ENCODE data around the gene KRT3.

KRT3 gene

DNA sequence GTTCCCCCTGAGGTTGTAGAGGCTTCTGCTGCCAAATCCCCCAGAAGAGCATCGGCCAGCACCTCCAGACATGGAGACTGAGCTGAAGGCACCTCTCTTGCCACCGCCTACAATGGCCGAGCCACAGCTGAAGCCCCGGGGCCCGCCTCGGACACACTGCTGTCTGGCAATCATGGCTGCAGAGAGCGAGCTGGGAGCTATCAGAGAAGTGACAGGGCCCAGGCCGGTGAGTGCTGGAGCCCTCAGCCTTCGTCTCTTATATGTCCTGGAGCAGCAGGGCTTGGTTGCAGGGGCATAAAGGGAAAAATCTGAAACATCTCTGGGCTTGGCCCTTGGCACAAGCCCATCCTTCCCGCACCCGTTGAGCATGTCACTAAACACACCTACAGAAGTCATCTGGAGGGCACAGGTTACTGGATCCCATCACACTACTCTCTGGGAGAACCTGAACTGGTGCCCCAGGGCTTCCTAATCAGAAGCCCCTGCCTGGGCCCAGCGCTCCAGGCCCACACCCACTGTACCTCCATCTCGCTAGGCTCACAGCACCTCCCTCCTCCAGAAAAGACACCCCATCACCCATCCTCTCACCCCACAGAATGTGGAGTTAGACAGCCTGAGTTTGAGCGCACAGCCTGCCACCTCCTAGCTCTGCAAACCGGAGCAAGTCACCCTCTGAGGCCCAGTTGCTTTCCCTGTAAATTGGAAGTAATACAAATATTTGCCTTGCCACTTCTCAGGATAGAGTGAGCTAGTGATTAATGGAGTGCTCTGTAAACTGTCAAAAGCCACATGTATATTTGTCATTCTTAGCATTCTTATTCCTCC lies 18.2 kb upstream of the KRT3 start, which contains the start of gene KRT4:
KRT4 (minus strand) TSS at position 232 of the 825 bp plus-strand sequence; CDS start at position 174, 58 bp downstream.
- no peak for DNase-seq (ENCODE audit: low read depth in 2 of 2)

DNA sequence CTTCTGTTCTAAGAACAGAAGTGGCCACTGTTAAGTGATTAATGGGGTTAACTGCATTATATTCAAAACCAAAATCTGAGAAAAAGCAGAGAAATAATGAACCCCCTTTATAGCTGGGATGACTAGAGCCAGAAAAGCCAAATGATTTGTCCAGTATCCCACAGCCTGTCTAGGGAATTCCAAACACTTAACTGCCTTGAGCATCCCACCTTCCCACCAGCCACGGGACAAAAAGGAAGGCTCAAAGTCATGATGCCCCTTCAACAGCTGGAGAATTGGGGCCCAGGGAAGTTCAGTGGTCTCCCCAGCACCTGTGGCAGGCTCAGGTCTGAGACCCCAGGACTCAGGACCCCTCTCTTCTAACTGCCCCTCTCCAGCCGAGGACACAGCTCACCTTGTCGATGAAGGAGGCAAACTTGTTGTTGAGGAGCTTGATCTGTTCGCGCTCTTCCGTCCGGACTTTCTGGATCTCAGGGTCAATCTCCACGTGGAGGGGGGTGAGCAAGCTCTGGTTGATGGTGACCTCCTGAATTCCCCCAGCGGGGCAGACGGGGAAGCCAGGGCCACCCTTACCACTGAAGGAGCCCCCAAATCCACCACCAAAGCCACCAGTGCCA lies 17.4 kb upstream of the KRT3 start:
- no peak for DNase-seq (ENCODE audit: low read depth in 2 of 2)

DNA sequence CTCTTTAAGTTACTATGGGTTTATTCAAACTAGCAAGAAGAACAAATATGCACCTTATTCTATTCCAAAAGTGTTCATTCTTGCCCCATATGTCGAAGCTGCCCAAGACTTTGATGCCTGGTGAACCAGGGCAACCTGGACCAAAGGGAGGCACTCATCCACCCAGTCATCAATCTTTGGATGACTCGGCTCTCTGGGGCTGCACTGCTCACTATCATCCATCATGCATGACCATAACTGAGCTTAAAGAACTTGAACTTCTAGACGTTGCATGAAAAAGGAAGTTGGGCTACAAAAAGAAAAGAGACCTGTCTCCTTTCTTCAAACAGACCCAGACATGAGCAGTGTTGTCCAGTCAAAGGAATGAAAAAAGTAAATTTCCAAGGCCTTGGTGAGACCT lies 16.8 kb upstream of the KRT3 start:
- DNase-seq (ENCODE audit: low read depth in 2 of 2) = no peak

DNA sequence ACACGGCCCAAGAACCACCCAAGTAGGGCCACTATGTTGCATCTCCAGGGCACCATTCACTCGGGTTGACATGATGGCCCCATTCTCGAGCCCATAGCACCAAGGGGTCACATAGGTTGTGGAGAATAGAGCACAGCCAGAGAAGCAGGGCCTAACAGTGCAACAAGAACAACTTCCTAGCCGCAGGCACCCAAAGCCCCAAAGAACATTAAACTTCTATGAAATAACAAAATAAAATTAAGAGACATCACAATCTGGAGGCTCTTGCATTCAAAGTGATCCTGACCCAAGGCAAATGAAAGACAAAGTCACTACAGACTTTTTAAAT lies 16.1 kb upstream of the KRT3 start:
- DNase-seq (ENCODE audit: low read depth in 2 of 2) = no peak

DNA sequence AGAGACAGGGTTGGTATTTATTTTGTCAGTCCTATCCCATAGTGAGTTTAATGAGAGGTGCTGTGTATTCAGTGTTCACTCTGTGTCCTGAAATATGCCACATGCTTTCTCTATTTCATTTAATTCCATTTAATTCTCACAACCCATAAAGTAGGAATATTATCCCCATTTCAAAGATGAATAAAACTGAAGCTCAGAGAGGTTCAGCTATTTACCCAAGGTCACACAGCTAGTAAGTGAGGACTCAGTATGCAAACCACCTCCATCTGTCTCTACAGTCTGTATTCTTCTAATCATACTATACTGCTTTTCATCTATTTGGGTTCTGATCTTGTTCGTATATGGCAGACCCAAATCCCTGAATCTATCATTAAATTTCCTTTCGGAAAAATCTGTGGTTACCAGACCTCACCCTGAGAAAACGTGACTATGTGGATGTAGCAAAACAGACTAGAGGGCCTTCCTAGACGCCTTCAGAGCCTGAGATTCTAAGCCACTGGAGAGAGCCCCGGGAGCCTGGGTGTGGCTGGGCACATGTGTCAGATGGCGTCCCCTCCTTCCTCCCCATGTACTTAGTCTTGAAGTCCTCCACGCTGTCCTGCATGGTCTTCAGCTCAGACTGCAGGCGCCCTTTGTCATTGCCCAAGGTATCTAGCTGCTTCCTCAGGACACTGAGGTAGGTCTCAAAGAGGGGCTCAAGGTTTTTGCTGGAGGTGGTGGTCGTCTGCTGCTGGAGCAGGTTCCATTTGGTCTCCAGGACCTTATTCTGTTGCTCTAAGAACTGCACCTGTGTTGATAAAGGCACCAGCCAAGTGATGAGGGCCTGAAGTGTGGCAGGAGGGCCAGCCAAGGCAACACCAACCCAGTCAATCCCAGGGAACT lies 15.5 kb upstream of the KRT3 start:
- no peak for DNase-seq (ENCODE audit: low read depth in 2 of 2)

DNA sequence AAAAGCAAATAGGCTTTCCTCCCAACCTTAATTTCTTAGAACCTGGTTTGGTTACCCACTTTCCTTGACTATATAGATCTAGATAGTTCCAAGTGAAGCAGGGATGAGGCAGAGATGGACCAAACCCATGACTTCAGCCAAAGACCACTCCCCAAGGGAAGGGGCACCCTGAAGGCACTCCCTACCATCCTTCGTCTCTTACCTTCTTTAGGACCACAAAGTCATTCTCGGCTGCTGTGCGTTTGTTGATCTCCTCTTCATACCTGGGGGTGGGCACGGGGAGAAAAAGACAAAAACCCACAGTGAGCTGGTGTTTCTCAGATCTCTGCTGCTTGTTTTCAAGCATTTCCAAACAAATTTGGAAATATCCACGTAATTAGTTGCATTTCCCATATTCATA lies 14.6 kb upstream of the KRT3 start:
- no peak for DNase-seq (ENCODE audit: low read depth in 2 of 2)

DNA sequence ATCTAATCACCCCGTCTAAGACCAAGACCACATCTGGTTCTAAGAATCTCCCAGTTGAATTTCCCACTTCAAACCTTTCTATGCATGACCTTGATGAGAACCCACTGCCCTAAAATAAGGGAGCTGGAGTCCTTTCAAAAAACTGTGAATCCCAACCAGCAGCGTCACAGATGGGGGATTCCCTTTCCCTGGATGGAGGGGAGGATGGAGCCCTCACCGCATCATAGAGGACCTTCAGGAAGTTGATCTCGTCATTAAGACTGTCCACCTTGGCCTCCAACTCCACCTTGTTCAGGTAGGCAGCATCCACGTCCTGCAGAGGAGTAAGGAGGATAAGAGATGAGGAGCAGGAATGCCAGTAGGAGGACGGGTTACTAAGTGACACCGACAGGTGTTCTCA lies 13.2 kb upstream of the KRT3 start:
- DNase-seq (ENCODE audit: low read depth in 2 of 2) = no peak

DNA sequence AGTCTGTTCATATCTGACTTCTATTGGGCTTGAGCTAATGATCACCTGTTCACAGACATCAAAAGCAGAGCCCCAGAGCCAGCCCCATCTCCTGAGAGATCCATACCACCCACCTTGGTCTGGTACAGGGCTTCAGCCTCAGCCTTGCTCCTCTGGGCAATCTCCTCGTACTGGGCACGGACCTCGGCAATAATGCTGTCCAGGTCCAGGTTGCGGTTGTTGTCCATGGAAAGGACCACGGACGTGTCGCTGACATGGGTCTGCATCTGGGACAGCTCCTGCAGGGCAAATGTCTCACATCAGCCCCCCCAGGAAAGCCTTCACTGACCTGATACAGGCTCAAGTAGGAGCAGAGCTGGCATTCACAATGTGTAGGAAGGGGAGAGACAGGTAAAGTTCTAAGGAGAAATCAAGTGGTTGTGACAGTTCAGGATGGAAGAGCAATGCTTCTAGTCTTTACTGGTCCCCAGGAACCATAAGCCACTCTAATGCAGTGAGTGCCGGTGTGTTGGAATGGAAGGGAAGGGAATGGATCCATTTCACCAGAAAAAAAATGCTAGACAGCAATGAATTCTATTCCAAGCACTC lies 12.8 kb upstream of the KRT3 start:
- DNase-seq (ENCODE audit: low read depth in 2 of 2) = no peak

DNA sequence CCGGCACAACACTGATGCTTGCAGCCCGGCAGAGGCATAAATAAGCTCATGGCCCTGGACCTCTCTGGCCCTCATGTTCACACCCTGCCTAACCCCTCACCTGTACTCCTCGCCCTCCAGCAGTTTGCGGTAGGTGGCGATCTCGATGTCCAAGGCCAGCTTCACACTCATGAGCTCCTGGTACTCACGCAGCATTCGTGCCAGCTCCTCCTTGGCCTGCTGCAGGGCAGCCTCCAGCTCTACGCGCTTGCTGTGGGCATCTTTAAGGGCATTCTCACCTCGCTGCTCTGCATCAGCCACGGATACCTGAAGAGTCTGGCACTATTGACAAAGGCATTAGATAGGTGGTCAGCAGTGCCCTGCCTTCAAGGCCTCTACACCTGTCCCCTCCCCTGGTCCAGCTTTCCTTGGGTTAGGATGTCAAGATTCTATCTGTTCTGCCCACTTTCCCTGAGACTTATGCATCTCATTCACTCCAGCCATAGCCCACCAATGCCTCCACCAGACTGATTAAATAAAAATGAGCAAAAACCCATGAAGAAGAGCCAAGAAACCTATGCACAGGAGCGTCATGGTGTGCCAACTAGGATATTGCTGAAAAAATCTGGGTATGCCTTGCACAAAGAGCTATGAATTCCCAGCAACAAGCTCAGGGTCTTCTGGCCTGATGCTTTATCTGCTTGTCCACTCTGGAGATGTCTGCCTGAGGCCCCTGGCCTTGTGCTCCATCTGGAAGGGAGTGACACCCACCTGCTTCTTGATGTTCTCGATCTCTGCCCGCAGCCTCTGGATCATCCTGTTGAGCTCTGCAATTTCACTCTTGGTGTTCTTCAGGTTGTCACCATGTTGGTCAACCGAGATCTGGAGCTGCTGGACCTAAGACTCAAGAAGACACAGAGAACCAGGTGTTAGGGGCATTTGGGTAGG lies 11.9 kb upstream of the KRT3 start:
- DNase-seq (ENCODE audit: low read depth in 2 of 2) = no peak

DNA sequence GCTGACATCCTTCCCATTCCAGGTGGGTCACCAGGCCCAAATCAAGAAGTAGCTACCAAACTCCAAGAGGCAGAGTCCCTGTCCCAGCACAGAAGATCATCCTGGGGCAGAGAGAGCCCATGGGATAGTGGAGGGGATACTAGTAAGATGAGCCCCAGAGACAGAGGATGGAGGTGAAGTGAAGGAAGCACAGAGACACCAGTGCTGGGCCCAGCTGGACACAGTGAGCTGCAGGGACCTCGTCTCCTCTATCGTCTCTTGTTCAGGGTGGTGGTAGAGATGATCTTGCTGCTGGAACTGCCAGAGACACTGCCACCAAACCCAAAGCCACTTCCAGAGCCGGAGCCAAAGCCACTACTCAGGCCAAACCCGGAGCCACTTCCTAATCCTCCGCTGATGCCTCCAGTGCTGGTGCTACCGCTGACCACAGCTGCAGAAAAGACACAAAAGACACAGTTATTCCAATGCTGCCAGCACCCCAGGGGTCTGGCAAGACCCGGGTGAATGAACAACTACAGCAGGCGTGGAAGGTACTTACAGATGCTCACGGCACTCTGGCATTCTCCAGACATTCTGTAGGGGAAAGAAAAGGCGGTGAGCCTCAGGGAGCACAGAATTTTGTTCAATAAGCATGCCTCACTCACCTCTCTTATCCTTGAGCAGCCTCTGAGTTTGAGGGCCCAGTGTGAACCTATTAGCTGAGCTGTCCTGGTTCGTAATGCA lies 11.1 kb upstream of the KRT3 start:
- DNase-seq (ENCODE audit: low read depth in 2 of 2) = no peak

DNA sequence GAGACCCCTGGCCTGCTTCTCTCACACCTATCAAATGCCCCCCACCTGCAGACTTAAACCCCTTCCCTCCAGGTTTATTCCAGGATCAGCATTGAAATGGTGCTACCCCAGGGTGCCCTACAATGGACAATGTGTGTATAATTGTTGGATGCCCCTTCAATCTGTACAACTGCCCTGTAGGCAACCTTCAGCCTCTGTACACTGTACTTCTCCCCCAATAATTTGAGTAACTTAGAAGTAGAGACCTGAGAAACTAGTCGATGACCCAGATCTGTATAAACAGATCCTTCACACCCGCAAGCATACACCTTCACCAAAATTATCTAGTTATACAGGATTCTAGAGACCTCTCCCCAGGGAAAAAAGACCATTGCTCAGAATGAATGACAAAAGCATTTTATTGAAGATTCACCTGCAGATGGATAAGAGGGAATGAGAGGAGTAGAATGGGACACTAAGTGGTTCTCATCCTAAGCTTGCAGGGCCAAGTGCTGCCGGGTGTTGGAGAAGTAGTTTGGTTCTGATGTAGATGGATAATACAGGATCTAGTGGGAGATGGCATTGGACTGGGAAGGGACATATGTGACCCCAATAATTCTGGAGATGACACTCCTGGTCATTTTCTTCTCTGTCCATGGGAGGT lies 10.4 kb upstream of the KRT3 start:
- DNase-seq (ENCODE audit: low read depth in 2 of 2) = no peak

DNA sequence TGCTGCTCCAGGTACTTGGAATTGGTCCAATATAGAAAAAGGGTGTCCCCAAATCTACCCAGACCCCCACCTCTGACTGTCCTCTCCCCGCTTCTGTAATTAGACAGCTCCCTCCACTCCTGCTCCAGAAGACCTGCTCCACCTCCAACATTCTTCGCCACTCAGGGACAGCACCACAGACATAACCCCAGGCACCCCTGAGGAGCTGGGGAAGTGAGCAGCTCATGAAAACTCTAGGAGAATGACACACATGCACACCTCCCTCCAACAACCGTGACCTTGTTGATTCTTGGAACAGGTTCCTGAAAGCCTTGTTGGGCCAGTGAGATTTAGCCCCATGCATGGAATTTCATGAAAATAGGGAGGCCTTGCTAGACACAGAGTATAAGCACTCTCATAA lies 9.8 kb upstream of the KRT3 start:
- no peak for DNase-seq (ENCODE audit: low read depth in 2 of 2)

DNA sequence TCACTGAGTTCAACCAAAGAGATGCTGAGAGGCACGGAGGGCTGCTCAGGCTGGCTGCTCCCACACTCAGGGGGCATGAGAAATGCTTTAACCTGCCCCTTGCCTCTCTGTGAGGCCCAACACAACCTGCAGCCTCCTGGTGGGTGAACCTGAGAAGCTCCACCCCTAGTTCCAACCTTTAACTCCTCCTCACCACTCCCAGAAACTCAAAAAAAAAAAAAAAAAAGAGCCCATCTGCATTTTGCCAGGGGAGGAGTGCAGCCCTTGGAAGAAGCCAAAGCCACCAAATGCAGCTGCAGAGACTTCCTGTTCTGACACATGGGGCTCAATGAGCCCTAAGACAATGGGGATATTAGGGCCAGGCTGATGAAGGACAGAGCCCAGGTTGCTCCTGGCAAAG lies 9.1 kb upstream of the KRT3 start:
- DNase-seq (ENCODE audit: low read depth in 2 of 2) = no peak

DNA sequence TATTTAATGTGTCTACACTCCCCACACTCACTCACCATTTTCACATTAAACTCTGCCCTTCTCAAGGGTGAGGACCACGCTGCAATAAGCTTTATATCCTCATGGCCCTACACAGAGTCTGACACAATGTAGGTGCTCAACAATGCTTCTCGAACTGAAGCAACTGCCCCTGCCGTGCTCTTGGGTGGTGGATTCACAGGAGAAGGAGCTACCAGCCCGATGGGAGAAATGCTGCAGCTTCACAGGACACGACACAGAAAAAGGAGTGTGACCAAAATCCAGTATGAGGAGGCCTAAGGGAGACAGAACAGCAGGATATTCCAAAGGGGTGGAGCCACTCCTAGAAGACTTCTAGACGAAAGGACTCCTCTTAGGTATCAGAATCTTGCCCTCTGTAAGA lies 6.5 kb upstream of the KRT3 start:
- no peak for DNase-seq (ENCODE audit: low read depth in 2 of 2)

DNA sequence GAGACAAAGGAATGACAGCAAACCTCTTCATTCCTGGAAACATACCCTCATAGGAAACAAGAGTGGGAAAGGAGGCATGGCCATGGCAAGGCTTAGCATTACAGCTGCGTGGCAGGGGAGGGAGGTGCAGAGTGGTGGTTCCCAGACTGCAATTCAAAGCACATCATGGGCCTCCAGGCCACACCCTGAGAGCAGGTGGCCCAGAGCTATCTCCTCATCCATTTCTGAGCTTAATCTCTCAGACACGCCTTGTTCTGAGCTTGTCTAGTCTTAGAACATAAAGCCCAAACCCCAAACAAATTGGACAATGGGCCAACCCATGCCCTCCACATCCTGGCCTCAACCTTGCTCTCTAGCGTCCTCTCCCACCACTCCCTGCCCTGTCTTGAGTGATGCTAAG lies 5.9 kb upstream of the KRT3 start:
- DNase-seq (ENCODE audit: low read depth in 2 of 2) = no peak

DNA sequence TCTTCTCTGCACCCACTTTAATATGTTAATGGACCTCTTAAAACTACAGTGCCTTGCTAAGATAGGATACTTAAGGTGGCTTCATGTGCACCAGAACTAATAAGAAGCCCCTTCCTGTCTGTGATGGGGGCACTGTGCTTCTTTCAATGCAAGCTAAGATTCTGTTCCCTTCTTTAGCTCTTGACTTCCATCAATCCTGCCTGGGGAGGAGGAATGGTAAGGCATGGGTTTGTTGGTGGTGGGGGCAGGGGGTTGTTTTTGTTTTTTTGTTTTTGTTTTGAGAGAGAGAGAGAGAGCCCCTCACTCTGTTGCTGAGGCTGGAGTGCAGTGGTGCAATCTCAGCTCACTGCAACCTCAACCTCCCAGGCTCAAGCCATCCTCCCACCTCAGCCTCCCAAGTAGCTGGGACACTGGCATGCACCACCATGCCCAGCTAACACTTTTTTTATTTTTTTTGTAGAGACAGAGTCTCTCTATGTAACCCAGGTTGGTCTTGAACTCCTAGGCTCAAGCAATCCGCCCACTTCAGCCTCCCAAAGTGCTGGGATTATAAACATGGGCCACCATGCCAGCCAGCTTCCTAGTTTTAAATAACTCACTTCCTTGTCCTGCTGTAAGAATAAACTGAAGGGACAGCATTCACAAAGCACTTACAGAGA lies 4.5 kb upstream of the KRT3 start:
- no peak for DNase-seq (ENCODE audit: low read depth in 2 of 2)

DNA sequence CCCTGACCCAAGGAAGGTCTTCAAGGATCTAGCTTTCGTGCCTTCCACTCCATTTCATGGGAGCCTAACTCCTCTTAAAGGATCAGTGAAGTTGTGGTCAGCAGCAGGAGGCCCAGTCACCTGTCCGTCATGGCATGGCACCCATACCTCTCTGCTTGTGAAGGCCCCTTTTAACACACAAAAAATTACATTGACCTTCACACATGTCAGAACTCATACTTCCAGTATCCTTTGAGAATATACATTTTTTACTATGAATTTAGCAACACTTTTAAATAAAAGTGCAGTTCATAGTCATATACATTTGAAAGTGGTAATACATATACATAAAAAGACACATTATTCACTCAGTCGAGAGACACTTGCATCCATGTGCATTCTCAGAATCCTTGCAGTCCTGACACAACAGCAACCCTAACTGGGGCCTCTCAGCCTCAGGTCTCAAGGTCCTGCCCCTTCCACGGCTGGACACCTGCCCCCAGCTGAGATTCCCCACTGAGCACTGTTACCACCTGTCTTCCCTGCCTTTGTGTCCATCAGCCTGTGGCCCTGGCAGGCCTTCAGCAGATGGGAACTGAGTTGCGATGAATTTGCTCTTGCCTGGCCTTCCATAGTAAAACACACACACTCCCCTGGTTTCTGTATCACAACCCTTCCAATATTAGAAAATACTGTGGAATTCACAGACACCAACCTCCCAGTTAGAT lies 3.7 kb upstream of the KRT3 start:
- no peak for DNase-seq (ENCODE audit: low read depth in 2 of 2)

DNA sequence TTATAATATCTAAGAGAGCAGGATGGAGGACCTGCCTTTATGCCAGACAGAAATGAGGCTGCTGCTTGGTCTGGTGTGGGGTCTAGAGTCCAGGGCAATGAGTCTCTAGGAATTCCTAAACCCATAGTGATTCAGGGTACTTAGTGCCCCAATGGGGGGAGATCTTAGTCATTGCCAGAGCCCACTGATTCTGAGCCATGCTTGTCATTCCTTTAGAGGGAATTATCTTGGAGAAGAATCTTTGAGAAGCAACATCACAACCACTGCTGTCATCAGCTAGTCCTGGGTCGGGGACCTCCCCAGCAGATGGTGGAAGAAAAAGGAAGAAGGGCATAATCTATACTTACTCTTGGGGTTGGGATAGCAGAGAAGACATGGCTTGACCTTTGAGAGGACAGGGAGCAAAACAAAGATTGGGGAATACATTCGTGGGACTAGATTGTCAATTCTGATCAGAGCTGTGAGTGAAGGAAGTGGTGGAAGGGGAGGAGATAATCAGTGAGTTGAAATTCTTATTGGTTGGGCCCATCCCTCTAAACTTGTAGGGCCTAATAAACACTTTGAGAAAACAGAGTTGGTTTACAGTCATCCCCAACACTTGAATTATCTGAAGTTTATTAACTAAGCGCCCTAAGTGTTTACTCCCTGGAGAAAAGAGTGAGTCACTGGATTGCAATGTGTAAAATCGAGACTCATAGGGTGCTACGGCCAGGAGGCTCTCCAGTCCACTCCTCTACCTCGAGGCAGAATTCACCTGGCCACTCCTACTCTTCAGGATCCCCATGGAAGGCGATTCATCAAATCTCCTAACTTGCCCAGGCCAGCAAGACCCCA lies 3.0 kb upstream of the KRT3 start:
- no peak for DNase-seq (ENCODE audit: low read depth in 2 of 2)
